ENCODE data around the gene ZSCAN31.
"Not testable (repeated sequence)": the region's sequence is repeated elsewhere in the genome, so short reads cannot be mapped to it uniquely, and the experiment has no call there.

The ZSCAN31 gene

GRCh38 chr6:28335564-28336283, at the start of gene ZSCAN31:
Gene ZSCAN31, minus strand, starts transcription at chr6:28336148. Its CDS starts 6,465 bp downstream, at chr6:28329683.
- DNase-seq, result peak; percentile 88

GRCh38 chr6:28384143-28384533, 48.2 kb upstream of the ZSCAN31 start:
- DNase-seq, result no peak

- DNase-seq, result peak; percentile 84
Observed at GRCh38 chr6:28383235-28384142, 47.5 kb upstream of the ZSCAN31 start.

GRCh38 chr6:28380381-28380780, 44.4 kb upstream of the ZSCAN31 start:
- no peak for DNase-seq

GRCh38 chr6:28378644-28379043, 42.7 kb upstream of the ZSCAN31 start:
- DNase-seq, result no peak

GRCh38 chr6:28377879-28378278, 41.9 kb upstream of the ZSCAN31 start:
- DNase-seq, result no peak

- no peak for DNase-seq
Observed at GRCh38 chr6:28373925-28374324, 38.0 kb upstream of the ZSCAN31 start.

GRCh38 chr6:28371706-28372451, 35.9 kb upstream of the ZSCAN31 start:
- no peak for DNase-seq

GRCh38 chr6:28371280-28371679, 35.3 kb upstream of the ZSCAN31 start:
- no peak for DNase-seq

GRCh38 chr6:28370440-28370839, 34.5 kb upstream of the ZSCAN31 start:
- DNase-seq, result no peak

GRCh38 chr6:28369463-28369862, 33.5 kb upstream of the ZSCAN31 start:
- DNase-seq, result no peak

- DNase-seq, result no peak
Observed at GRCh38 chr6:28368522-28368921, 32.6 kb upstream of the ZSCAN31 start.

- not testable (repeated sequence) for DNase-seq
Observed at GRCh38 chr6:28365590-28365989, 29.6 kb upstream of the ZSCAN31 start.

GRCh38 chr6:28360961-28361360, 25.0 kb upstream of the ZSCAN31 start:
- DNase-seq, result no peak

- DNase-seq, result not testable (repeated sequence)
Observed at GRCh38 chr6:28359562-28359961, 23.6 kb upstream of the ZSCAN31 start.

- no peak for DNase-seq
Observed at GRCh38 chr6:28357036-28357435, 21.1 kb upstream of the ZSCAN31 start.

GRCh38 chr6:28356666-28357020, 20.7 kb upstream of the ZSCAN31 start:
- DNase-seq, result no peak

GRCh38 chr6:28355743-28356665, 20.1 kb upstream of the ZSCAN31 start:
- peak; percentile 89 for DNase-seq

- DNase-seq, result no peak
Observed at GRCh38 chr6:28354688-28355554, 19.0 kb upstream of the ZSCAN31 start.

- DNase-seq, result no peak
Observed at GRCh38 chr6:28353981-28354676, 18.2 kb upstream of the ZSCAN31 start.

GRCh38 chr6:28353356-28353755, 17.4 kb upstream of the ZSCAN31 start:
- DNase-seq, result no peak

All from RPMI8226 (cell line).